OCI-LY1 (cell line): ENCODE measurements around the gene PDE8A.

Experiments used
- H2AFZ ChIP-seq: fragments of 200-600 bp; sonication (generic), shearing (Covaris generic); 2 replicates; pipeline ENCODE4 v1.6.0; 2014; ENCODE audit warnings: antibody characterized with exemption, mild to moderate bottlenecking, low read length
- H3F3A ChIP-seq: fragments of 200-600 bp; sonication (generic), shearing (Covaris generic); 2 replicates; pipeline ENCODE4 v1.6.0; 2014; ENCODE audit warnings: mild to moderate bottlenecking, antibody characterized with exemption, low read length, moderate library complexity; ENCODE audit not compliant: insufficient read depth
- H3K27ac ChIP-seq: fragments of 200-600 bp; sonication (generic); 2 replicates; pipeline ENCODE4 v1.5.1; 2014; ENCODE audit warnings: low read length, mixed run types, mild to moderate bottlenecking, low read depth; ENCODE audit not compliant: poor library complexity, severe bottlenecking
- H3K27me3 ChIP-seq: fragments of 200-600 bp; sonication (generic); 2 replicates; pipeline ENCODE4 v1.6.0; 2014; ENCODE audit warnings: antibody characterized with exemption, mild to moderate bottlenecking, low read length, moderate library complexity; ENCODE audit not compliant: insufficient read depth
- H3K36me3 ChIP-seq: fragments of 200-600 bp; sonication (generic); 2 replicates; pipeline ENCODE4 v1.6.1; 2014; ENCODE audit warnings: mild to moderate bottlenecking, antibody characterized with exemption, low read length, moderate library complexity, mixed read lengths; ENCODE audit not compliant: insufficient read depth
- H3K4me1 ChIP-seq: fragments of 200-600 bp; sonication (generic); 2 replicates; pipeline ENCODE4 v1.5.1; 2014; ENCODE audit warnings: mild to moderate bottlenecking, low read length, moderate library complexity; ENCODE audit not compliant: insufficient read depth, severe bottlenecking
- H3K4me2 ChIP-seq: fragments of 200-600 bp; sonication (generic), shearing (Covaris generic); 2 replicates; pipeline ENCODE4 v1.6.1; 2014; ENCODE audit warnings: low read length
- H3K4me3 ChIP-seq: fragments of 200-600 bp; sonication (generic); 2 replicates; pipeline ENCODE4 v1.5.1; 2014; ENCODE audit warnings: low read length, low read depth, mild to moderate bottlenecking, mixed read lengths; ENCODE audit not compliant: poor library complexity, severe bottlenecking
- H3K79me2 ChIP-seq: fragments of 200-600 bp; shearing (Covaris generic); 2 replicates; pipeline ENCODE4 v1.6.1; 2016; ENCODE audit warnings: mixed run types, low read length, mixed read lengths; ENCODE audit not compliant: insufficient read depth
- H3K9ac ChIP-seq: fragments of 200-600 bp; sonication (generic), shearing (Covaris generic); 2 replicates; pipeline ENCODE4 v1.6.1; 2014; ENCODE audit warnings: mild to moderate bottlenecking, low read length, mixed read lengths
- H3K9me2 ChIP-seq: fragments of 200-600 bp; sonication (generic), shearing (Covaris generic); 2 replicates; pipeline ENCODE4 v1.6.1; 2014; ENCODE audit warnings: low read depth, mild to moderate bottlenecking, low read length, mixed read lengths
- H3K9me3 ChIP-seq: fragments of 200-600 bp; shearing (Covaris generic); 2 replicates; pipeline ENCODE4 v1.6.1; 2014; ENCODE audit warnings: low read length, mixed read lengths
- H4K20me1 ChIP-seq: fragments of 200-600 bp; sonication (generic), shearing (Covaris generic); 2 replicates; pipeline ENCODE4 v1.6.0; 2016; ENCODE audit warnings: mild to moderate bottlenecking, low read length; ENCODE audit not compliant: insufficient read depth
- EZH2 ChIP-seq: fragments of 200-600 bp; sonication (generic), shearing (Covaris generic); IDR thresholded peaks from 2 replicates; pipeline ENCODE4 v1.8.0; 2017; ENCODE audit warnings: borderline replicate concordance, mixed run types, mild to moderate bottlenecking, antibody characterized with exemption, low read length, moderate library complexity, mixed read lengths
- TF ChIP-seq, protein P1 (sequence below): fragments of 200-600 bp; sonication (generic), shearing (Covaris generic); IDR thresholded peaks from 2 replicates; pipeline ENCODE4 v1.5.1; 2017; ENCODE audit warnings: mild to moderate bottlenecking, antibody characterized with exemption, low read length, moderate library complexity, mixed read lengths

Gene PDE8A

GRCh38 chr15:85073556-85074194, 92.0 kb downstream of the PDE8A start:
- no peak overlapping the region for H3K9ac ChIP-seq
- H3K27ac ChIP-seq: no peak overlapping the region
- no peaks in the 10 kb centered on the region for H3K4me1 ChIP-seq
- H3K4me3 ChIP-seq: no peak overlapping the region
- no peaks in the 10 kb centered on the region for H3K79me2 ChIP-seq
- H4K20me1 ChIP-seq: no peaks in the 10 kb centered on the region
- no peak for TF ChIP-seq EZH2
- TF ChIP-seq, protein P1, sequence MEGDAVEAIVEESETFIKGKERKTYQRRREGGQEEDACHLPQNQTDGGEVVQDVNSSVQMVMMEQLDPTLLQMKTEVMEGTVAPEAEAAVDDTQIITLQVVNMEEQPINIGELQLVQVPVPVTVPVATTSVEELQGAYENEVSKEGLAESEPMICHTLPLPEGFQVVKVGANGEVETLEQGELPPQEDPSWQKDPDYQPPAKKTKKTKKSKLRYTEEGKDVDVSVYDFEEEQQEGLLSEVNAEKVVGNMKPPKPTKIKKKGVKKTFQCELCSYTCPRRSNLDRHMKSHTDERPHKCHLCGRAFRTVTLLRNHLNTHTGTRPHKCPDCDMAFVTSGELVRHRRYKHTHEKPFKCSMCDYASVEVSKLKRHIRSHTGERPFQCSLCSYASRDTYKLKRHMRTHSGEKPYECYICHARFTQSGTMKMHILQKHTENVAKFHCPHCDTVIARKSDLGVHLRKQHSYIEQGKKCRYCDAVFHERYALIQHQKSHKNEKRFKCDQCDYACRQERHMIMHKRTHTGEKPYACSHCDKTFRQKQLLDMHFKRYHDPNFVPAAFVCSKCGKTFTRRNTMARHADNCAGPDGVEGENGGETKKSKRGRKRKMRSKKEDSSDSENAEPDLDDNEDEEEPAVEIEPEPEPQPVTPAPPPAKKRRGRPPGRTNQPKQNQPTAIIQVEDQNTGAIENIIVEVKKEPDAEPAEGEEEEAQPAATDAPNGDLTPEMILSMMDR: no peak
- no peak overlapping the region for H3K4me2 ChIP-seq
- H3K36me3 ChIP-seq: no peaks in the 10 kb centered on the region
- no peaks in the 10 kb centered on the region for H3K9me3 ChIP-seq
- H3F3A ChIP-seq: no peaks in the 10 kb centered on the region
- no peaks in the 10 kb centered on the region for H3K9me2 ChIP-seq
- H2AFZ ChIP-seq: no peak overlapping the region
- H3K27me3 ChIP-seq: no peaks in the 10 kb centered on the region

GRCh38 chr15:85086855-85087254, 105.2 kb downstream of the PDE8A start:
- Histone ChIP-seq H3K36me3 (no peaks in the 10 kb centered on the region; the same call in 1 of the 2 replicates), H3K9me2 (no peaks in the 10 kb centered on the region), H3K4me1 (no peaks in the 10 kb centered on the region), H4K20me1 (no peaks in the 10 kb centered on the region), H3K9ac (no peak overlapping the region), H3K4me2 (no peak overlapping the region), H3K27me3 (no peaks in the 10 kb centered on the region), H3K4me3 (no peak overlapping the region), H3F3A (no peaks in the 10 kb centered on the region), H3K79me2 (no peaks in the 10 kb centered on the region), H3K9me3 (0 out of 2 replicates have a peak, but pooled peaks cover 2% of the 10 kb centered on the region), H2AFZ (no peak overlapping the region), H3K27ac (no peak overlapping the region)
- no peak for TF ChIP-seq EZH2
- TF ChIP-seq, protein P1: no peak

GRCh38 chr15:85088300-85088699, 106.6 kb downstream of the PDE8A start:
- Histone ChIP-seq H3K27me3 (no peaks in the 10 kb centered on the region), H3K79me2 (no peaks in the 10 kb centered on the region), H3K9ac (no peak overlapping the region), H3K4me3 (no peak overlapping the region), H3K4me1 (no peaks in the 10 kb centered on the region), H4K20me1 (no peaks in the 10 kb centered on the region), H3K36me3 (no peaks in the 10 kb centered on the region; the same call in 1 of the 2 replicates), H3K27ac (no peak overlapping the region), H3K4me2 (no peak overlapping the region), H3K9me2 (no peaks in the 10 kb centered on the region), H3K9me3 (0 out of 2 replicates have a peak, but pooled peaks cover 2% of the 10 kb centered on the region), H3F3A (no peaks in the 10 kb centered on the region), H2AFZ (no peak overlapping the region)
- TF ChIP-seq, protein P1: no peak
- TF ChIP-seq EZH2: no peak
